ENCODE data around the gene MXI1.

DNA sequence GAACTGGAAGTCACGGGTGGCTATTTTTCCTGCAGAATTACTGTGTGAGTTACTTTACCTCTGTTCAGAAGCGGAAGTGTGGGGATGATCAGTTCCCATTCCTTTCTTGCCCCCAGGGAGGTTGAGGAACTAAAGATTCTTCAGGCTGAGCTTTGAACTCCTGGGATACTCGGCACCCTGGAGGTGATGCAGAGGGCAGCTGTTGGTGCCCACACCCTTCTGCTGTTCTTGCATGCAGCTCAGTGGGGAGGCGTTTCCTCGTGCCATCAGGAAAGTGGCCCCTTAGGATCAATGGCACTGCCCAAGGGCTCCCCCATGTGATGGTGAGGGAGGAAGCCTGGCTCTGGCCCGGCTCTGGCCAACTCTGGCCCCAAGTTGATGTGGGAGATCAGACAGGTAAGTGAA, 44.7 kb upstream of the MXI1 start:
- no peak for TF ChIP-seq EZH2 (IDR thresholded peaks at IDR 0.05)
- TF ChIP-seq POLR2AphosphoS5 (IDR thresholded peaks at IDR 0.05; ENCODE audit: borderline replicate concordance, low read depth, low read length) = no peak

Measured in SK-N-MC (cell line).